PC-3 (cell line): ENCODE measurements around the gene KDM3B. TPM values are rescaled to one million over a fixed set of nuclear protein-coding genes. Genes with fewer than 3 reads are reported as not detected.

Source experiments
- ATAC-seq: fragments of 200-7000 bp; cut with Tn5 transposase; 2 replicates; pipeline ENCODE4 v1.9.1; 2020; ENCODE audit warnings: mild to moderate bottlenecking, moderate library complexity
- BruUV-seq: library from RNA; stranded (reverse); fragments of 400-500 nt; replicated peaks from 2 replicates; lab custom pipeline; 2021; lab: Mats Ljungman, UMichigan
- CTCF ChIA-PET: fragments of 300-600 bp; sonication (Branson Sonifier 250); formaldehyde crosslinking; loops from one replicate; lab custom pipeline; 2022; ENCODE audit warnings: antibody characterized with exemption; lab: Charles Lee
- POLR2A ChIA-PET: fragments of 300-600 bp; sonication (Branson Sonifier 250); formaldehyde crosslinking; loops from one replicate; lab custom pipeline; 2022; ENCODE audit warnings: antibody characterized with exemption; ENCODE audit not compliant: unreplicated experiment; lab: Charles Lee
- DNase-seq: peaks from one replicate; pipeline ENCODE4 v3.0.0-alpha.2; 2015
- H2AFZ ChIP-seq: fragments of 300-600 bp; sonication (generic); 2 replicates; pipeline ENCODE4 v1.6.0; 2016; ENCODE audit warnings: antibody characterized with exemption, low read length
- H3F3A ChIP-seq: fragments of 300-600 bp; sonication (generic); one replicate; pipeline ENCODE4 v1.6.0; 2017; ENCODE audit warnings: antibody characterized with exemption, low read length, control low read depth, mild to moderate bottlenecking; ENCODE audit not compliant: unreplicated experiment
- H3K27ac ChIP-seq: fragments of 300-600 bp; sonication (generic); 2 replicates; pipeline ENCODE4 v1.5.1; 2016; ENCODE audit warnings: mild to moderate bottlenecking, low read length
- H3K27me3 ChIP-seq: fragments of 300-600 bp; sonication (generic); 2 replicates; pipeline ENCODE4 v1.6.1; 2016; ENCODE audit warnings: low read length, mixed read lengths
- H3K36me3 ChIP-seq: fragments of 300-600 bp; sonication (generic); 2 replicates; pipeline ENCODE4 v1.6.1; 2016; ENCODE audit warnings: low read depth, mixed run types, low read length, mixed read lengths
- H3K4me1 ChIP-seq: fragments of 300-600 bp; sonication (generic); 2 replicates; pipeline ENCODE4 v1.5.1; 2016; ENCODE audit warnings: low read length; ENCODE audit not compliant: insufficient read depth
- H3K4me2 ChIP-seq: fragments of 300-600 bp; sonication (generic); 2 replicates; pipeline ENCODE4 v1.6.0; 2016; ENCODE audit warnings: low read length
- H3K4me3 ChIP-seq: fragments of 300-600 bp; sonication (generic); 2 replicates; pipeline ENCODE4 v1.5.1; 2016; ENCODE audit warnings: mild to moderate bottlenecking, low read length, mixed read lengths
- H3K79me2 ChIP-seq: fragments of 300-600 bp; sonication (generic); 2 replicates; pipeline ENCODE4 v1.6.1; 2017; ENCODE audit warnings: low read length, mixed read lengths
- H3K9ac ChIP-seq: fragments of 300-600 bp; sonication (generic); 2 replicates; pipeline ENCODE4 v1.6.0; 2016; ENCODE audit warnings: mild to moderate bottlenecking, low read length
- H3K9me2 ChIP-seq: fragments of 300-600 bp; sonication (generic); replicated peaks from 2 replicates; pipeline ENCODE4 v1.6.1; 2016; ENCODE audit warnings: mixed run types, low read length, mixed read lengths
- H3K9me3 ChIP-seq: fragments of 300-600 bp; sonication (generic); 2 replicates; pipeline ENCODE4 v1.6.1; 2016; ENCODE audit warnings: low read length, mixed read lengths
- H4K20me1 ChIP-seq: fragments of 300-600 bp; sonication (generic); 2 replicates; pipeline ENCODE4 v1.6.1; 2016; ENCODE audit warnings: low read length, mixed read lengths
- CTCF ChIP-seq: fragments of 300-600 bp; sonication (generic); conservative IDR thresholded peaks from 2 replicates; pipeline ENCODE4 v1.5.1; 2017; ENCODE audit warnings: antibody characterized with exemption, low read depth, mild to moderate bottlenecking, low read length
- EZH2 ChIP-seq: fragments of 300-600 bp; sonication (generic); IDR thresholded peaks from one replicate; pipeline ENCODE4 v1.6.1; 2017; ENCODE audit warnings: antibody characterized with exemption, mild to moderate bottlenecking, low read length; ENCODE audit not compliant: unreplicated experiment
- EZH2phosphoT487 ChIP-seq: fragments of 300-600 bp; sonication (generic); IDR thresholded peaks from 2 replicates; pipeline ENCODE4 v1.6.1; 2018; ENCODE audit warnings: mild to moderate bottlenecking, antibody characterized with exemption, low read length, borderline replicate concordance
- intact Hi-C: fragments of 100-400 bp; cut with micrococcal nuclease; formaldehyde crosslinking; loops from 2 replicates; pipeline ENCODE4 v1.9.0; 2023
- total RNA-seq: library from RNA; depleted of rRNA; stranded (reverse); fragments of >200 nt; gene quantifications from 2 replicates; pipeline ENCODE4 v1.2.3, GENCODE V29; 2014

Gene KDM3B
- total RNA-seq, 1 experiment from 2014 or later, result 21.7 TPM

GRCh38 chr5:138339091-138339456, 13.4 kb upstream of the KDM3B start:
- no peaks in the 10 kb centered on the region for H3F3A ChIP-seq
- no peaks in the 10 kb centered on the region for H3K27me3 ChIP-seq
- H4K20me1 ChIP-seq, result 0 out of 2 replicates have a peak, but pooled peaks cover 9% of the 10 kb centered on the region
- peaks cover 4% of the 10 kb centered on the region; the same call in 1 of the 2 replicates for H3K36me3 ChIP-seq
- H3K4me3 ChIP-seq, result peak overlapping the region; percentile 98
- no peaks in the 10 kb centered on the region for H3K9me3 ChIP-seq
- intact Hi-C loops, result no loop called here
- peak overlapping the region; percentile 87 for H3K9ac ChIP-seq
- H3K4me2 ChIP-seq, result peak overlapping the region; percentile 99
- peaks cover 39% of the 10 kb centered on the region for H3K79me2 ChIP-seq
- H3K27ac ChIP-seq, result no peak overlapping the region
- POLR2A ChIA-PET, result interaction anchor here (0.7 kb wide), 1 partner anchor 14 kb away, joined by 3 read pairs; no protein-coding TSS in a partner anchor
- no peak for TF ChIP-seq EZH2phosphoT487
- no peak for TF ChIP-seq CTCF
- TF ChIP-seq EZH2, result no peak
- peak; percentile 2; the same call in 1 of the 2 replicates for ATAC-seq
- BruUV-seq, result TSS peak; percentile 49
- H2AFZ ChIP-seq, result no peak overlapping the region
- H3K4me1 ChIP-seq, result peaks cover 9% of the 10 kb centered on the region; the same call in 1 of the 2 replicates
- DNase-seq, result no peak
- no peaks in the 10 kb centered on the region for H3K9me2 ChIP-seq
- CTCF ChIA-PET, result interaction anchor here (0.5 to 1.4 kb wide), 2 partner anchors 13 to 100 kb away, joined by 3 to 8 read pairs; partner anchors contain the start of genes KDM3B and REEP2

- DNase-seq (no peak), ATAC-seq (no peak)
- Histone ChIP-seq H3K9me2 (no peaks in the 10 kb centered on the region), H3F3A (no peaks in the 10 kb centered on the region), H3K36me3 (peaks cover 4% of the 10 kb centered on the region; the same call in 1 of the 2 replicates), H4K20me1 (0 out of 2 replicates have a peak, but pooled peaks cover 9% of the 10 kb centered on the region), H3K4me3 (peak overlapping the region; percentile 98), H2AFZ (no peak overlapping the region), H3K27me3 (no peaks in the 10 kb centered on the region), H3K27ac (no peak overlapping the region), H3K9me3 (no peaks in the 10 kb centered on the region), H3K9ac (peak overlapping the region; percentile 87), H3K4me1 (peaks cover 9% of the 10 kb centered on the region; the same call in 1 of the 2 replicates), H3K79me2 (peaks cover 39% of the 10 kb centered on the region), H3K4me2 (peak overlapping the region; percentile 99)
- TF ChIP-seq EZH2 (no peak), CTCF (no peak), EZH2phosphoT487 (no peak)
- BruUV-seq, result no TSS peak
- intact Hi-C loops, result no loop called here
- ChIA-PET POLR2A (interaction anchor here (0.7 kb wide), 1 partner anchor 14 kb away, joined by 3 read pairs; no protein-coding TSS in a partner anchor), CTCF (interaction anchor here (0.5 to 1.4 kb wide), 2 partner anchors 13 to 100 kb away, joined by 3 to 8 read pairs; partner anchors contain the start of genes KDM3B and REEP2)
Measured at GRCh38 chr5:138339464-138339863, 13.0 kb upstream of the KDM3B start.

DNA sequence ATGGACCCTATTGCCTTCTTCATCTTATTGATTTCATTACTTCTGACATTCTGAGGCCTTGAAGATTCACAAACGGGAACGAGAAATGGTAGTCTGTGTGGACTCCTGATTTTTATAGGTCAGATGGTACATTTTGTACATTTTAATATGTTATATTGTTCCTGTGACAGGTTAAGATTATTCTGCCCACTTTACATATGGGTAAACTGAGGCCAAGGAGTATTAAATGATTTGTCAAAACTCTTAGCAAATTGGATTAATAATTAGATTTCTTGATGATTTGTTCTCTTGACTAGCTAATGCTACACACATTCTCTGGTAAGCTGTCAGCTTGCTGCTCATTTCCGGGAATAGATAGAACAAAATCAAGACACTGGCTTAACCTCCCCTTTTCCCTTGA, 12.5 kb upstream of the KDM3B start:
- no peaks in the 10 kb centered on the region for H3K9me2 ChIP-seq
- no peak overlapping the region for H3K9ac ChIP-seq
- H2AFZ ChIP-seq, result no peak overlapping the region
- POLR2A ChIA-PET, result no interaction called here
- H3K4me2 ChIP-seq, result peak overlapping the region; percentile 99
- H3K27ac ChIP-seq, result no peak overlapping the region
- no peak for ATAC-seq
- TF ChIP-seq EZH2phosphoT487, result no peak
- TF ChIP-seq CTCF, result no peak
- no peak for TF ChIP-seq EZH2
- no TSS peak for BruUV-seq
- peak overlapping the region; percentile 98; the same call in 1 of the 2 replicates for H3K4me3 ChIP-seq
- no peaks in the 10 kb centered on the region for H3K9me3 ChIP-seq
- CTCF ChIA-PET, result interaction anchor here (1.4 kb wide), 1 partner anchor 12 kb away, joined by 8 read pairs; the partner anchor contains the start of gene KDM3B
- H3K4me1 ChIP-seq, result peaks cover 9% of the 10 kb centered on the region; the same call in 1 of the 2 replicates
- no peaks in the 10 kb centered on the region for H3K27me3 ChIP-seq
- intact Hi-C loops, result no loop called here
- H4K20me1 ChIP-seq, result 0 out of 2 replicates have a peak, but pooled peaks cover 9% of the 10 kb centered on the region
- DNase-seq, result no peak
- H3K36me3 ChIP-seq, result peaks cover 4% of the 10 kb centered on the region; the same call in 1 of the 2 replicates
- H3F3A ChIP-seq, result no peaks in the 10 kb centered on the region
- H3K79me2 ChIP-seq, result peaks cover 39% of the 10 kb centered on the region
